ENCODE measurements around the gene SYTL4.

GRCh38 chrX:100685997-100686305 lies 46.0 kb downstream of the SYTL4 start:
- TF ChIP-seq EED (CRISPR knock-in tag; IDR thresholded peaks at IDR 0.05) (no peak), EP300 (IDR thresholded peaks at IDR 0.05; ENCODE audit: low read depth in 2 of 2, low read length in 2 of 2) (no peak), EP300 (CRISPR knock-in tag; IDR thresholded peaks at IDR 0.05; ENCODE audit: borderline replicate concordance) (no peak), THRA (CRISPR knock-in tag; IDR thresholded peaks at IDR 0.05; ENCODE audit: borderline replicate concordance) (no peak), TAF1 (CRISPR knock-in tag; IDR thresholded peaks at IDR 0.05) (no peak), RBAK (CRISPR knock-in tag; IDR thresholded peaks at IDR 0.05) (no peak), MAZ (IDR thresholded peaks at IDR 0.05; ENCODE audit: borderline replicate concordance, low read depth, low read length) (no peak), MAZ (CRISPR knock-in tag; IDR thresholded peaks at IDR 0.05; ENCODE audit: low read depth) (no peak), KDM2A (CRISPR knock-in tag; IDR thresholded peaks at IDR 0.05; ENCODE audit: borderline replicate concordance, low read depth) (no peak)

Measured in HepG2 (cell line).